Retinal pigment epithelial cell (primary cell): ENCODE results near the gene MED12L.

Experiments
- DNase-seq: peaks from one replicate; pipeline ENCODE4 v3.0.0-alpha.2; 2010; ENCODE audit warnings: low read depth
- H3K4me3 ChIP-seq: 2 replicates; pipeline ENCODE4 v1.5.1; 2011; ENCODE audit warnings: mild to moderate bottlenecking, low read length, control low read depth, moderate library complexity
- CTCF ChIP-seq: conservative IDR thresholded peaks from 2 replicates; pipeline ENCODE4 v1.5.1; 2011; ENCODE audit warnings: low read depth, low read length, control low read depth, inconsistent platforms

Gene MED12L

GRCh38 chr3:151301787-151302186 is 216.3 kb downstream of the MED12L start:
- no peak for TF ChIP-seq CTCF
- H3K4me3 ChIP-seq: no peak overlapping the region
- DNase-seq: no peak

GRCh38 chr3:151303751-151304150 is 218.3 kb downstream of the MED12L start:
- TF ChIP-seq CTCF: no peak
- DNase-seq: no peak
- H3K4me3 ChIP-seq: no peak overlapping the region

GRCh38 chr3:151305060-151305774 is 219.8 kb downstream of the MED12L start:
- H3K4me3 ChIP-seq: peak overlapping the region; percentile 22
- DNase-seq: peak; percentile 96
- TF ChIP-seq CTCF: peak; percentile 39

- H3K4me3 ChIP-seq: no peak overlapping the region
- TF ChIP-seq CTCF: no peak
Observed at GRCh38 chr3:151305775-151306151, 220.3 kb downstream of the MED12L start.

GRCh38 chr3:151306168-151306810 is 220.8 kb downstream of the MED12L start:
- no peak for TF ChIP-seq CTCF
- no peak overlapping the region for H3K4me3 ChIP-seq
- DNase-seq: no peak

More at GRCh38 chr3:151305775-151306151, 220.3 kb downstream of the MED12L start:
- DNase-seq: no peak

- TF ChIP-seq CTCF: no peak
- H3K4me3 ChIP-seq: no peak overlapping the region
- DNase-seq: no peak
Observed at GRCh38 chr3:151307131-151307530, 221.7 kb downstream of the MED12L start.
